ENCODE data around the gene PRM3.

The PRM3 gene

GRCh38 chr16:11280616-11281522 lies 7.4 kb upstream of the PRM3 start, which contains the start of gene PRM1:
TSS of gene PRM1 (minus strand) at chr16:11281330. CDS start at chr16:11281238, 92 bp downstream.
- no peak for TF ChIP-seq CTCF (IDR thresholded peaks at IDR 0.05; ENCODE audit: low read depth, low read length, missing control alignments)
- H3K27ac ChIP-seq = no peak within 1 kb of the TSS
- in situ Hi-C loops (cut with HindIII; ENCODE audit: low pct_ligation_motif_present, low sequenced_read_pairs) = no loop called here
- H3K36me3 ChIP-seq (replicated peaks) = no peaks in the 10 kb centered on the region
- H3K27me3 ChIP-seq (replicated peaks) = no peaks in the 10 kb centered on the region
- H3K4me3 ChIP-seq (ENCODE audit: low read depth, low read length) = no peak within 1 kb of the TSS
- no peak for DNase-seq

DNA sequence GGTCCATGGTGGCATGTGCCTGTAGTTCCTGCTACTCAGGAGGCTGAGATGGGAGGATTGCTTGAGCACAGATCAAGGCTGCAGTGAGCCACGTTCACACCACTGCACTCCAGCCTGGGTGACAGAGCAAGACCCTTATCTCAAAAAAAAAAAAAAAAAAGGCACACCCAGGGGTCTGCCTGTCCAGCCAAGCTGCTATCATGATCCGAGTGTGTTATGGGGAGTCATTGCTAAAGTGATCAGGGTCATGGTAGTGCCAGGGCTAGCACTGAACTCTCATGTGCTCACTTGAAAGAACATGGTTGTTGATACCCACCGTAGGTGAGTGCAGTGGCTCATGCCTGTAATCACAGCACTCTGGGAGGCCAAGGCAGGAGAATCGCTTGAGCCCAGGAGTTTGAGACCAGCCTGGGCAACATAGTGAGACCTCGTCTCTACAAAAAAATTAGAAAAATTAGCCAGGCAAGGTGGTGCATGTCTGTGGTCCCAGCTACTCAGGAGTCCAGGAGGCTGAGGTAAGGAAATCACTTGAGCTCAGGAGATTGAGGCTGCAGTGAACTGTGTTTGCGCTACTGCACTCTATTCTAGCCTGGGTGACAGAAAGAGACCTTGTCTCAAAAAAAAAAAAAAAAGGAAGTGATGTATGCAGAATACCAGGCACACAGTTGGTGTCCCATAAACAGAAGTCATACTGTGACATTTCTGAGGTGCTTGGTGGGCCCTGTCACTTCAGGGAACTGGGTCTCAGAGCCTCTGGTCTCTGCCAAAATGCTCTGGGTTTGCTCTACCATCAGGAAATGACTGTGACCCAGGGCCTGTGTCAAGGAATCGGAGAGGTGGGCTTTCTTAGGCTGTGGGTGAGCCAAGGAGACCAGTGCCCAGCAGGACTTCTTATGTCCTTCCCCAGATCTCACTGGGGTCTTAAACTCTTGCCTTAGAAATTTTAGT lies 5.5 kb upstream of the PRM3 start:
- DNase-seq = no peak
- Histone ChIP-seq H3K27ac (no peak overlapping the region), H3K27me3 (replicated peaks) (no peaks in the 10 kb centered on the region), H3K36me3 (replicated peaks) (no peaks in the 10 kb centered on the region), H3K4me3 (ENCODE audit: low read depth, low read length) (no peak overlapping the region)
- in situ Hi-C loops (cut with HindIII; ENCODE audit: low pct_ligation_motif_present, low sequenced_read_pairs) = no loop called here
- TF ChIP-seq CTCF (IDR thresholded peaks at IDR 0.05; ENCODE audit: low read depth, low read length, missing control alignments) = no peak

- no peak for TF ChIP-seq CTCF (IDR thresholded peaks at IDR 0.05; ENCODE audit: low read depth, low read length, missing control alignments)
- no peak for DNase-seq
- in situ Hi-C loops (cut with HindIII; ENCODE audit: low pct_ligation_motif_present, low sequenced_read_pairs) = no loop called here
- Histone ChIP-seq H3K27ac (no peak overlapping the region), H3K4me3 (ENCODE audit: low read depth, low read length) (no peak overlapping the region), H3K27me3 (replicated peaks) (no peaks in the 10 kb centered on the region), H3K36me3 (replicated peaks) (no peaks in the 10 kb centered on the region)
Measured at GRCh38 chr16:11277607-11278337, 4.3 kb upstream of the PRM3 start.

GRCh38 chr16:11276896-11277593 lies 3.6 kb upstream of the PRM3 start:
- no peak for DNase-seq
- Histone ChIP-seq H3K36me3 (replicated peaks) (no peaks in the 10 kb centered on the region), H3K27ac (no peak overlapping the region), H3K4me3 (ENCODE audit: low read depth, low read length) (no peak overlapping the region), H3K27me3 (replicated peaks) (no peaks in the 10 kb centered on the region)
- in situ Hi-C loops (cut with HindIII; ENCODE audit: low pct_ligation_motif_present, low sequenced_read_pairs) = no loop called here
- TF ChIP-seq CTCF (IDR thresholded peaks at IDR 0.05; ENCODE audit: low read depth, low read length, missing control alignments) = no peak
